ENCODE results near the gene AADACL3. TPM values are rescaled to one million over a fixed set of nuclear protein-coding genes. Genes with fewer than 3 reads are reported as not detected.

AADACL3 gene
- total and polyA plus RNA-seq, 2 donors (not counting 3 experiments of a cell fraction or from before 2014, with no cell fraction given) = not detected

DNA sequence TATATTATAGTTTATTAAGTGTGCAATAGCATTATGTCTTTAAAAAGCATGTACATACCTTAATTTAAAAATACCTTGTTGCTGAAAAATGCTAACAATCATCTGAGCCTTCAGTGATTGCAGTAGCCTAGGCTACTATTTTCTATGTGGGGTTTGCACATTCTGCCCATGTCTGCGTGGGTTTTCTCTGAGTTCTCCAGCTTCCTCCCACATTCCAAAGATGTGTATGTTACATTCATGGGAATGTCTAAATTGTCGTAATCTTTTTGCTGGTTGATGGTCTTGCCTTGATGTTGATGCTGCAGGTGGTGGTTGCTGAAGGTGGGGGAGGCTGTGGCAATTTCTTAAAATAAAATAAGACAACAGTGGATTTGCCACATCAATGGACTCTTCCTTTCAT, 12.5 kb downstream of the AADACL3 start:
- FAIRE-seq (no peak), DNase-seq (ENCODE audit: low read depth, low spot score) (no peak)
- no peak overlapping the region for H3K9ac ChIP-seq (replicated peaks; ENCODE audit: extremely low read depth, insufficient read depth, low read length)
- H4K20me1 ChIP-seq (replicated peaks; ENCODE audit: control insufficient read depth, extremely low read depth, insufficient read depth, low read length) = no peaks in the 10 kb centered on the region
- ChIA-PET CTCF (no interaction called here), POLR2A (no interaction called here)
- no peaks in the 10 kb centered on the region for H3K9me1 ChIP-seq (replicated peaks; ENCODE audit: control insufficient read depth, extremely low read depth, insufficient read depth, low read length)
- no peak overlapping the region for H3K4me3 ChIP-seq (replicated peaks in 1 of 3; ENCODE audit: insufficient read depth in 1 of 3, low read depth in 1 of 3, low read length in 3 of 3)
- BruUV-seq (replicated peaks) = no TSS peak
- dilution Hi-C loops (cut with MboI; ENCODE audit: extremely low pct_ligation_motif_present, low sequenced_read_pairs) (no loop called here), intact Hi-C loops (cut with micrococcal nuclease) (no loop called here)
- H3K27me3 ChIP-seq (ENCODE audit: control insufficient read depth in 2 of 2, insufficient read depth in 2 of 2, low read length in 2 of 2) = no peaks in the 10 kb centered on the region
- H3K4me1 ChIP-seq (ENCODE audit: control insufficient read depth, extremely low read depth, insufficient read depth, low read length) = no peaks in the 10 kb centered on the region
- H3K79me2 ChIP-seq (ENCODE audit: control insufficient read depth, insufficient read depth, low read length) = no peaks in the 10 kb centered on the region
- no peaks in the 10 kb centered on the region for H3K36me3 ChIP-seq (ENCODE audit: control insufficient read depth in 2 of 2, extremely low read depth in 1 of 2, insufficient read depth in 2 of 2, low read length in 2 of 2)
- TF ChIP-seq GATA2 (IDR thresholded peaks at IDR 0.05; ENCODE audit: insufficient read depth, insufficient read length, low read depth, low read length) = no peak
- TF ChIP-seq, protein P1, sequence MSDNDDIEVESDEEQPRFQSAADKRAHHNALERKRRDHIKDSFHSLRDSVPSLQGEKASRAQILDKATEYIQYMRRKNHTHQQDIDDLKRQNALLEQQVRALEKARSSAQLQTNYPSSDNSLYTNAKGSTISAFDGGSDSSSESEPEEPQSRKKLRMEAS (IDR thresholded peaks at IDR 0.05; ENCODE audit: insufficient read depth, insufficient read length) = no peak
- no peak for TF ChIP-seq POLR2A (IDR thresholded peaks at IDR 0.05; ENCODE audit: low read depth, low read length)
- TF ChIP-seq EZH2 (IDR thresholded peaks at IDR 0.05; ENCODE audit: borderline replicate concordance, low read depth, low read length, severe bottlenecking) = no peak
- no peak for TF ChIP-seq FOS (IDR thresholded peaks at IDR 0.05; ENCODE audit: borderline replicate concordance, insufficient read depth, low read length)
- TF ChIP-seq JUN (IDR thresholded peaks at IDR 0.05; ENCODE audit: borderline replicate concordance, insufficient read depth, insufficient read length, low read depth) = no peak
- TF ChIP-seq MYC (IDR thresholded peaks at IDR 0.05; ENCODE audit: low read depth, low read length) = no peak
- TF ChIP-seq, protein P2, sequence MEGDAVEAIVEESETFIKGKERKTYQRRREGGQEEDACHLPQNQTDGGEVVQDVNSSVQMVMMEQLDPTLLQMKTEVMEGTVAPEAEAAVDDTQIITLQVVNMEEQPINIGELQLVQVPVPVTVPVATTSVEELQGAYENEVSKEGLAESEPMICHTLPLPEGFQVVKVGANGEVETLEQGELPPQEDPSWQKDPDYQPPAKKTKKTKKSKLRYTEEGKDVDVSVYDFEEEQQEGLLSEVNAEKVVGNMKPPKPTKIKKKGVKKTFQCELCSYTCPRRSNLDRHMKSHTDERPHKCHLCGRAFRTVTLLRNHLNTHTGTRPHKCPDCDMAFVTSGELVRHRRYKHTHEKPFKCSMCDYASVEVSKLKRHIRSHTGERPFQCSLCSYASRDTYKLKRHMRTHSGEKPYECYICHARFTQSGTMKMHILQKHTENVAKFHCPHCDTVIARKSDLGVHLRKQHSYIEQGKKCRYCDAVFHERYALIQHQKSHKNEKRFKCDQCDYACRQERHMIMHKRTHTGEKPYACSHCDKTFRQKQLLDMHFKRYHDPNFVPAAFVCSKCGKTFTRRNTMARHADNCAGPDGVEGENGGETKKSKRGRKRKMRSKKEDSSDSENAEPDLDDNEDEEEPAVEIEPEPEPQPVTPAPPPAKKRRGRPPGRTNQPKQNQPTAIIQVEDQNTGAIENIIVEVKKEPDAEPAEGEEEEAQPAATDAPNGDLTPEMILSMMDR (IDR thresholded peaks at IDR 0.05; ENCODE audit: extremely low read depth in 1 of 2, insufficient read depth in 1 of 2, low read depth in 1 of 2, low read length in 2 of 2) = no peak
- no peak overlapping the region for H2AFZ ChIP-seq (ENCODE audit: low read depth, low read length)
- no peaks in the 10 kb centered on the region for H3K9me3 ChIP-seq (replicated peaks; ENCODE audit: control insufficient read depth, insufficient read depth, low read length)
- no peak overlapping the region for H3K27ac ChIP-seq (ENCODE audit: insufficient read depth, low read depth, low read length)
- no peak overlapping the region for H3K4me2 ChIP-seq (ENCODE audit: insufficient read depth, low read length)
